K562 (cell line): ENCODE results near the gene TRIM73. TPM values are rescaled to one million over a fixed set of nuclear protein-coding genes. Genes with fewer than 3 reads are reported as not detected.
A peak's percentile ranks its signal among the peaks of the same experiment; 100 is the strongest.
"Not testable (repeated sequence)": the region's sequence is repeated elsewhere in the genome, so short reads cannot be mapped to it uniquely, and the experiment has no call there.

Experiments used
- ATAC-seq: fragments of 200-7000 bp; cut with Tn5 transposase; 3 replicates; pipeline ENCODE4 v1.9.1; 2020; ENCODE audit warnings: moderate library complexity
- BruUV-seq: library from RNA; stranded (reverse); fragments of 400-500 nt; replicated peaks from 2 replicates; lab custom pipeline; 2021; lab: Mats Ljungman, UMichigan
- CTCF ChIA-PET: fragments of 300-600 bp; formaldehyde crosslinking; extraction: SDS; loops from one replicate; lab custom pipeline; 2021; ENCODE audit warnings: low intra/inter-chr PET ratio; lab: Yijun Ruan, JAX
- POLR2A ChIA-PET: fragments of 300-600, 350-650 bp; sonication (Branson Sonifier 250); formaldehyde crosslinking; extraction: SDS; loops from one replicate; lab custom pipeline; 2021; ENCODE audit warnings: antibody characterized with exemption, inconsistent platforms; lab: Yijun Ruan, JAX
- DNase-seq, 4 experiments: peaks; one replicate each; pipeline versions ENCODE4 v3.0.0 to v3.0.0-alpha.2; 2011 to 2018; ENCODE audit warnings: low spot score in 3 of 4, mixed read lengths in 3 of 4; ENCODE audit errors: extremely low read depth in 1 of 4
- FAIRE-seq: peaks from 2 replicates; lab custom pipeline; 2011; peaks lifted over from hg19 to GRCh38; lab: Jason Lieb, UNC
- H2AFZ ChIP-seq: 2 replicates; pipeline ENCODE4 v1.6.0; 2011; ENCODE audit warnings: low read depth, low read length, control low read depth, inconsistent platforms
- H3K27ac ChIP-seq: fragments of 200-600 bp; 3 replicates; pipeline ENCODE4 v1.8.0; 2011; ENCODE audit warnings: low read depth, mild to moderate bottlenecking, control low read depth, inconsistent platforms, low read length, moderate library complexity, mixed read lengths; ENCODE audit errors: extremely low read depth
- H3K27me3 ChIP-seq, 2 experiments: fragments of 300-600 bp in 1 of 2; 2 replicates in 1 of 2; 3 replicates in 1 of 2; pipeline versions ENCODE4 v1.6.0 to v1.8.0; 2011; ENCODE audit warnings: inconsistent platforms in 2 of 2, low read length in 2 of 2, mild to moderate bottlenecking in 1 of 2, mixed read lengths in 1 of 2, moderate library complexity in 1 of 2; ENCODE audit not compliant: control insufficient read depth in 2 of 2, insufficient read depth in 2 of 2
- H3K36me3 ChIP-seq: fragments of 300-600 bp; 3 replicates; pipeline ENCODE4 v1.8.0; 2011; ENCODE audit warnings: mild to moderate bottlenecking, low read length, inconsistent platforms; ENCODE audit not compliant: control insufficient read depth, insufficient read depth
- H3K4me1 ChIP-seq, 2 experiments: fragments of 200-600 bp in 1 of 2; replicated peaks in 1 of 2; 2 replicates in 1 of 2; 3 replicates in 1 of 2; pipeline versions ENCODE4 v1.5.1 to v1.8.0; 2011; ENCODE audit warnings: inconsistent platforms in 2 of 2, low read length in 2 of 2, mild to moderate bottlenecking in 1 of 2, mixed read lengths in 1 of 2, moderate library complexity in 1 of 2; ENCODE audit not compliant: control insufficient read depth in 2 of 2, insufficient read depth in 2 of 2
- H3K4me2 ChIP-seq: 2 replicates; pipeline ENCODE4 v1.6.1; 2011; ENCODE audit warnings: low read length, control low read depth, inconsistent platforms, mixed read lengths; ENCODE audit not compliant: insufficient read depth
- H3K4me3 ChIP-seq: fragments of 200-600 bp; sonication (generic), shearing (Covaris generic); 2 replicates; pipeline ENCODE4 v1.5.1; 2016; ENCODE audit warnings: control low read depth, inconsistent platforms
- H3K79me2 ChIP-seq: fragments of 200-600 bp; 3 replicates; pipeline ENCODE4 v1.8.0; 2011; ENCODE audit warnings: low read length, inconsistent platforms; ENCODE audit not compliant: control insufficient read depth, insufficient read depth
- H3K9ac ChIP-seq, 2 experiments: 2 replicates each; pipeline versions ENCODE4 v1.6.0 to v1.6.1; 2011; ENCODE audit warnings: low read depth in 2 of 2, low read length in 2 of 2, control low read depth in 1 of 2, inconsistent platforms in 1 of 2, mild to moderate bottlenecking in 1 of 2, mixed read lengths in 1 of 2; ENCODE audit not compliant: insufficient read depth in 1 of 2
- H3K9me1 ChIP-seq: one replicate; pipeline ENCODE4 v1.6.0; 2011; ENCODE audit warnings: inconsistent platforms, mild to moderate bottlenecking, low read length, moderate library complexity; ENCODE audit not compliant: control insufficient read depth, insufficient read depth
- H3K9me3 ChIP-seq: replicated peaks from 2 replicates; pipeline ENCODE4 v1.5.1; 2011; ENCODE audit warnings: low read depth, low read length, inconsistent platforms; ENCODE audit not compliant: control insufficient read depth, insufficient read depth
- H4K20me1 ChIP-seq: replicated peaks from 2 replicates; pipeline ENCODE4 v1.6.1; 2011; ENCODE audit warnings: low read length, inconsistent platforms, mixed read lengths; ENCODE audit not compliant: control insufficient read depth, insufficient read depth
- GABPA ChIP-seq: fragments of 200-800 bp; sonication (Bioruptor generic); conservative IDR thresholded peaks from 2 replicates; pipeline ENCODE4 v1.6.1; 2016; ENCODE audit warnings: low read depth, missing genetic modification characterization, missing compliant biosample characterization
- NR2C2 ChIP-seq, 2 experiments: fragments of 200-800 bp in 1 of 2; sonication (Bioruptor generic) in 1 of 2; sonication (generic) in 1 of 2; formaldehyde crosslinking in 1 of 2; IDR thresholded peaks; 2 replicates each; pipeline versions ENCODE4 v1.6.1 to v1.8.0; 2016 to 2022; ENCODE audit warnings: mild to moderate bottlenecking in 1 of 2, missing compliant biosample characterization in 1 of 2, missing genetic modification characterization in 1 of 2, missing genetic modification reagents in 1 of 2
- POLR2G ChIP-seq: fragments of 200-400 bp; formaldehyde crosslinking; IDR thresholded peaks from 2 replicates; pipeline ENCODE4 v1.6.1; 2017; ENCODE audit warnings: low read depth, mild to moderate bottlenecking, antibody characterized with exemption, low read length, moderate library complexity
- RBFOX2 ChIP-seq: fragments of 200-400 bp; formaldehyde crosslinking; IDR thresholded peaks from 2 replicates; pipeline ENCODE4 v1.6.1; 2017; ENCODE audit warnings: low read depth, mild to moderate bottlenecking, low read length, moderate library complexity
- ZBTB40 ChIP-seq, 2 experiments: fragments of 450-650 bp in 1 of 2; sonication (generic) in 1 of 2; formaldehyde crosslinking in 1 of 2; IDR thresholded peaks; 2 replicates each; pipeline versions ENCODE4 v1.7.1 to v1.9.0; 2016 to 2022; ENCODE audit warnings: inconsistent platforms in 1 of 2, mild to moderate bottlenecking in 1 of 2, missing genetic modification reagents in 1 of 2
- WGBS: fragments of 100-300 bp; shearing (Covaris generic); methylation state at CpG from one replicate; pipeline ENCODE4 v1.1.6; 2016; ENCODE audit warnings: low coverage, mixed read lengths; ENCODE audit not compliant: insufficient coverage; ENCODE audit errors: missing lambda C conversion rate; 5-methylcytosine and 5-hydroxymethylcytosine counted together
- in situ Hi-C: fragments of 300-500 bp; cut with MboI; formaldehyde crosslinking; loops from 4 replicates; pipeline ENCODE4 v1.15.0; 2018; ENCODE audit warnings: inconsistent platforms, mixed read lengths
- intact Hi-C: fragments of 100-400 bp; cut with micrococcal nuclease; formaldehyde crosslinking; loops from 2 replicates; pipeline ENCODE4 v1.14.2; 2022
- polyA plus RNA-seq, 8 experiments: library from polyadenylated mRNA; depleted of rRNA in 4 of 8; stranded (reverse) in 5 of 8; unstranded in 3 of 8; fragments of >200 nt; fragmentation: Nextera tagmentation in 2 of 8; fragmentation: Illumina TruSeq in 1 of 8; extraction: Ambion mirVana in 2 of 8; extraction: Trizol in 1 of 8; gene quantifications; 2 replicates each; pipeline versions ENCODE4 v1.2.1 to v1.2.3, GENCODE V29; 2011 to 2014; ENCODE audit warnings: inconsistent platforms in 1 of 8, missing spikeins in 1 of 8
- total RNA-seq, 7 experiments: library from RNA; depleted of rRNA in 6 of 7; stranded (reverse); fragments of >200 nt in 6 of 7; fragmentation: Illumina TruSeq in 2 of 7; extraction: Trizol in 2 of 7; gene quantifications; 2 replicates each; pipeline versions ENCODE4 v1.2.1 to v1.2.3, GENCODE V29; 2011 to 2021; ENCODE audit warnings: low replicate concordance in 1 of 7

The TRIM73 gene
- total and polyA plus RNA-seq, 9 of the 15 experiments (the other 6 are each of a cell fraction or from before 2014, with no cell fraction given) = 0.04 to 1.2 (median 0.80) TPM; not detected in 4

GRCh38 chr7:75409880-75410822 lies 14.7 kb downstream of the TRIM73 start (continued):
- TF ChIP-seq NR2C2, ZBTB40 (CRISPR knock-in tag; IDR thresholded peaks at IDR 0.05): not testable (repeated sequence)
- peak; percentile 75 for TF ChIP-seq NR2C2 (tag; IDR thresholded peaks at IDR 0.05)
- TF ChIP-seq POLR2G = 0 out of 2 replicates have a peak, but pooled peaks have one; percentile 18
- peak; percentile 69 for TF ChIP-seq GABPA (tag)
- TF ChIP-seq ZBTB40 (IDR thresholded peaks at IDR 0.05) = 0 out of 2 replicates have a peak, but pooled peaks have one; percentile 25
- TF ChIP-seq RBFOX2 = 0 out of 2 replicates have a peak, but pooled peaks have one; percentile 29

DNA sequence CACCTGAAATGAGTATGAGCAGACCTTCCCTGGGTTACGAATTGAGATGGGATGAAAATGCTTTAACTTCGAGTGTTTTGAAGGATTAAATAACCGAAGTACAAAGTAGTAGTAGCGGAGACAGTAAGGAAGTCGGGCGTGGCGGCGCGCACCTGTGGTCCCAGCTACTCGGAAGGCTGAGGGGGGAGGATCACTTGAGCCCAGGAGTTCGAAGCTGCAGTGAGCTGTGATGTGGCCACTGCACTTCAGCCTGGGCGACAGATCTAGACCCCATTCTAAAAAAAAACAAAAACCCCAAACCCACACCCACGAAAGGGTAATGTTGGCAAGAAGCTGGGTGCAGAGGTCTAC lies 15.4 kb downstream of the TRIM73 start:
- H3K4me1 ChIP-seq, H3K27me3 ChIP-seq, DNase-seq, H3K4me2 ChIP-seq, H4K20me1 ChIP-seq, H2AFZ ChIP-seq, H3K9me1 ChIP-seq, H3K79me2 ChIP-seq, H3K4me3 ChIP-seq, H3K9me3 ChIP-seq, H3K27ac ChIP-seq, intact Hi-C loops, POLR2A ChIA-PET, CTCF ChIA-PET, H3K9ac ChIP-seq, FAIRE-seq, H3K36me3 ChIP-seq, BruUV-seq, in situ Hi-C loops: not testable (repeated sequence)
- ATAC-seq = peak; percentile 33
- 0% methylated on average over 1 of the region's 13 CpGs for WGBS
